Neural cell (in vitro differentiated cells): ENCODE results near the gene AEN. TPM values are rescaled to one million over a fixed set of nuclear protein-coding genes. Genes with fewer than 3 reads are reported as not detected.

Experiments
- H2AFZ ChIP-seq: fragments of 200-600, 300-800 bp; sonication (generic), shearing (Covaris generic); 2 replicates; pipeline ENCODE4 v1.6.0; 2014; ENCODE audit warnings: low read depth, mild to moderate bottlenecking, antibody characterized with exemption, low read length, moderate library complexity
- H3F3A ChIP-seq: fragments of 200-600 bp; shearing (Covaris generic); 2 replicates; pipeline ENCODE4 v1.6.1; 2016; ENCODE audit warnings: mild to moderate bottlenecking, moderate library complexity, mixed read lengths, antibody characterized with exemption, low read length; ENCODE audit not compliant: insufficient read depth, poor library complexity, severe bottlenecking
- H3K27ac ChIP-seq: fragments of 200-600, 300-800 bp; sonication (generic), shearing (Covaris generic); 2 replicates; pipeline ENCODE4 v1.5.1; 2014; ENCODE audit warnings: mild to moderate bottlenecking, low read length, moderate library complexity
- H3K27me3 ChIP-seq: fragments of 300-800, 200-600 bp; sonication (generic), shearing (Covaris generic); 2 replicates; pipeline ENCODE4 v1.6.0; 2014; ENCODE audit warnings: mild to moderate bottlenecking, low read depth, low read length, moderate library complexity; ENCODE audit not compliant: insufficient read depth
- H3K36me3 ChIP-seq: fragments of 300-800, 200-600 bp; sonication (generic), shearing (Covaris generic); 2 replicates; pipeline ENCODE4 v1.5.1; 2014; ENCODE audit warnings: mild to moderate bottlenecking, antibody characterized with exemption, low read length, moderate library complexity; ENCODE audit not compliant: insufficient read depth
- H3K4me2 ChIP-seq: fragments of 300-800, 200-600 bp; sonication (generic), shearing (Covaris generic); 2 replicates; pipeline ENCODE4 v1.6.0; 2014; ENCODE audit warnings: mild to moderate bottlenecking, low read length
- H3K4me3 ChIP-seq: fragments of 300-800, 200-600 bp; sonication (generic), shearing (Covaris generic); 2 replicates; pipeline ENCODE4 v1.5.1; 2014; ENCODE audit warnings: mild to moderate bottlenecking, low read length, moderate library complexity
- H3K79me2 ChIP-seq: fragments of 200-600 bp; shearing (Covaris generic); replicated peaks from 2 replicates; pipeline ENCODE4 v1.6.0; 2014; ENCODE audit warnings: mild to moderate bottlenecking, low read length, moderate library complexity; ENCODE audit not compliant: insufficient read depth
- H3K9ac ChIP-seq: fragments of 300-800, 200-600 bp; sonication (generic), shearing (Covaris generic); 2 replicates; pipeline ENCODE4 v1.6.1; 2016; ENCODE audit warnings: mild to moderate bottlenecking, low read length, mixed read lengths
- H3K9me2 ChIP-seq: fragments of 200-600 bp; shearing (Covaris generic); 2 replicates; pipeline ENCODE4 v1.6.1; 2016; ENCODE audit warnings: mild to moderate bottlenecking, low read length, mixed read lengths; ENCODE audit not compliant: insufficient read depth
- H3K9me3 ChIP-seq: fragments of 200-600, 300-800 bp; sonication (generic), shearing (Covaris generic); 2 replicates; pipeline ENCODE4 v1.6.1; 2016; ENCODE audit warnings: mild to moderate bottlenecking, mixed run types, low read length, moderate library complexity, mixed read lengths
- H4K20me1 ChIP-seq: fragments of 200-600 bp; shearing (Covaris generic); 2 replicates; pipeline ENCODE4 v1.6.1; 2016; ENCODE audit warnings: mild to moderate bottlenecking, mixed run types; ENCODE audit not compliant: insufficient read depth
- CTCF ChIP-seq: fragments of 450-650 bp; IDR thresholded peaks from 2 replicates; pipeline ENCODE4 v1.5.1; 2014; ENCODE audit warnings: antibody characterized with exemption, mild to moderate bottlenecking, moderate library complexity; ENCODE audit not compliant: poor library complexity, severe bottlenecking
- EP300 ChIP-seq: fragments of 450-650 bp; conservative IDR thresholded peaks from 2 replicates; pipeline ENCODE4 v1.6.1; 2014; ENCODE audit warnings: antibody characterized with exemption, mild to moderate bottlenecking, moderate library complexity; ENCODE audit not compliant: poor library complexity, severe bottlenecking
- MXI1 ChIP-seq: fragments of 450-650 bp; conservative IDR thresholded peaks from 2 replicates; pipeline ENCODE4 v1.6.1; 2014; ENCODE audit warnings: antibody characterized with exemption, mild to moderate bottlenecking; ENCODE audit not compliant: poor library complexity, severe bottlenecking
- POLR2AphosphoS5 ChIP-seq: IDR thresholded peaks from 2 replicates; pipeline ENCODE4 v1.6.1; 2012
- RAD21 ChIP-seq: fragments of 450-650 bp; conservative IDR thresholded peaks from 2 replicates; pipeline ENCODE4 v1.6.1; 2014; ENCODE audit warnings: antibody characterized with exemption, mild to moderate bottlenecking, moderate library complexity
- REST ChIP-seq: IDR thresholded peaks from 2 replicates; pipeline ENCODE4 v1.6.1; 2012; ENCODE audit warnings: borderline replicate concordance
- SMC3 ChIP-seq: fragments of 450-650 bp; conservative IDR thresholded peaks from 2 replicates; pipeline ENCODE4 v1.6.1; 2014; ENCODE audit warnings: antibody characterized with exemption, mild to moderate bottlenecking, moderate library complexity; ENCODE audit not compliant: poor library complexity
- TAF1 ChIP-seq: IDR thresholded peaks from 2 replicates; pipeline ENCODE4 v1.6.1; 2012; ENCODE audit warnings: low read depth
- polyA plus RNA-seq: library from polyadenylated mRNA; depleted of rRNA; stranded (reverse); fragments of >200 nt; gene quantifications from 2 replicates; pipeline ENCODE4 v1.2.3, GENCODE V29; 2014

AEN gene
- polyA plus RNA-seq, 1 donor from 2014 or later: 17.2 TPM

- peak overlapping the region; percentile 13 for H3K4me2 ChIP-seq
- no peaks in the 10 kb centered on the region for H4K20me1 ChIP-seq
- H3K79me2 ChIP-seq: no peaks in the 10 kb centered on the region
- no peaks in the 10 kb centered on the region for H3K9me2 ChIP-seq
- peak overlapping the region; percentile 47 for H3K4me3 ChIP-seq
- no peaks in the 10 kb centered on the region for H3K36me3 ChIP-seq
- no peaks in the 10 kb centered on the region for H3K27me3 ChIP-seq
- no peak overlapping the region for H2AFZ ChIP-seq
- no peaks in the 10 kb centered on the region for H3F3A ChIP-seq
- peak overlapping the region; percentile 44 for H3K9ac ChIP-seq
- H3K27ac ChIP-seq: peak overlapping the region; percentile 88
- H3K9me3 ChIP-seq: no peaks in the 10 kb centered on the region
- TF ChIP-seq SMC3 (no peak), RAD21 (no peak), EP300 (peak; percentile 73), POLR2AphosphoS5 (peak; percentile 55), CTCF (no peak), TAF1 (peak; percentile 43), REST (no peak)
Measured at GRCh38 chr15:88586401-88587162, 34.6 kb upstream of the AEN start.

- Histone ChIP-seq H3K9me2 (no peaks in the 10 kb centered on the region), H2AFZ (no peak overlapping the region), H3K4me3 (no peak overlapping the region), H3K79me2 (no peaks in the 10 kb centered on the region), H3F3A (no peaks in the 10 kb centered on the region), H3K9me3 (no peaks in the 10 kb centered on the region), H3K36me3 (no peaks in the 10 kb centered on the region), H3K27me3 (no peaks in the 10 kb centered on the region), H3K9ac (no peak overlapping the region), H4K20me1 (no peaks in the 10 kb centered on the region), H3K4me2 (no peak overlapping the region), H3K27ac (no peak overlapping the region)
- TF ChIP-seq POLR2AphosphoS5 (no peak), RAD21 (no peak), MXI1 (no peak)
Measured at GRCh38 chr15:88590759-88591158, 30.4 kb upstream of the AEN start.

GRCh38 chr15:88591384-88591783, 29.8 kb upstream of the AEN start:
- Histone ChIP-seq H3K9me3 (no peaks in the 10 kb centered on the region), H3K4me2 (no peak overlapping the region), H3K36me3 (no peaks in the 10 kb centered on the region), H3K9me2 (no peaks in the 10 kb centered on the region), H3K27ac (no peak overlapping the region), H3K27me3 (no peaks in the 10 kb centered on the region), H3K9ac (no peak overlapping the region), H3F3A (no peaks in the 10 kb centered on the region), H4K20me1 (no peaks in the 10 kb centered on the region), H3K4me3 (no peak overlapping the region), H2AFZ (no peak overlapping the region), H3K79me2 (no peaks in the 10 kb centered on the region)
- no peak for TF ChIP-seq REST
- no peak for TF ChIP-seq CTCF
- TF ChIP-seq MXI1: no peak
- TF ChIP-seq EP300: no peak
- TF ChIP-seq SMC3: no peak
